HG03095 (cell line): ENCODE data around the gene VTCN1.
"Not testable (repeated sequence)": the region's sequence is repeated elsewhere in the genome, so short reads cannot be mapped to it uniquely, and the experiment has no call there.

Experiments
- ATAC-seq: cut with Tn5 transposase; IDR thresholded peaks from one replicate; pipeline ENCODE4 v1.9.1; 2021; ENCODE audit warnings: moderate library complexity; ENCODE audit not compliant: unreplicated experiment

The VTCN1 gene

GRCh38 chr1:117128323-117129079, 82.2 kb downstream of the VTCN1 start:
- no peak for ATAC-seq

- ATAC-seq: no peak
Observed at GRCh38 chr1:117127795-117128194, 82.9 kb downstream of the VTCN1 start.

GRCh38 chr1:117124661-117125060, 86.1 kb downstream of the VTCN1 start:
- no peak for ATAC-seq

- ATAC-seq: no peak
Observed at GRCh38 chr1:117123274-117123673, 87.5 kb downstream of the VTCN1 start.

GRCh38 chr1:117122330-117123025, 88.2 kb downstream of the VTCN1 start:
- ATAC-seq: no peak

- peak; percentile 86 for ATAC-seq
Observed at GRCh38 chr1:117121589-117122329, 89.0 kb downstream of the VTCN1 start, which contains the start of gene TRIM45. Gene TRIM45, minus strand, starts transcription at chr1:117121749. Its CDS starts 548 bp downstream, at chr1:117121201.

GRCh38 chr1:117120774-117121588, 89.7 kb downstream of the VTCN1 start:
- ATAC-seq: no peak

GRCh38 chr1:117119144-117119543, 91.6 kb downstream of the VTCN1 start:
- ATAC-seq: not testable (repeated sequence)

GRCh38 chr1:117118137-117118536, 92.6 kb downstream of the VTCN1 start:
- ATAC-seq: no peak

- no peak for ATAC-seq
Observed at GRCh38 chr1:117117697-117118096, 93.0 kb downstream of the VTCN1 start.

GRCh38 chr1:117116784-117117130, 94.0 kb downstream of the VTCN1 start:
- no peak for ATAC-seq

- no peak for ATAC-seq
Observed at GRCh38 chr1:117116090-117116783, 94.5 kb downstream of the VTCN1 start.

GRCh38 chr1:117114877-117115276, 95.8 kb downstream of the VTCN1 start:
- no peak for ATAC-seq

- ATAC-seq: no peak
Observed at GRCh38 chr1:117113199-117113598, 97.5 kb downstream of the VTCN1 start.

- no peak for ATAC-seq
Observed at GRCh38 chr1:117112047-117112717, 98.5 kb downstream of the VTCN1 start.

GRCh38 chr1:117110774-117111173, 100.0 kb downstream of the VTCN1 start:
- no peak for ATAC-seq

GRCh38 chr1:117107364-117107763, 103.4 kb downstream of the VTCN1 start:
- no peak for ATAC-seq

- no peak for ATAC-seq
Observed at GRCh38 chr1:117106478-117106877, 104.2 kb downstream of the VTCN1 start.

- ATAC-seq: no peak
Observed at GRCh38 chr1:117105722-117106121, 105.0 kb downstream of the VTCN1 start.

- no peak for ATAC-seq
Observed at GRCh38 chr1:117104986-117105385, 105.7 kb downstream of the VTCN1 start.
